Esophagus squamous epithelium (tissue), 4 donors: ENCODE results near the gene SPATA13.

Experiments used
- POLR2A ChIP-seq, 4 donors: fragments of 450-650 bp; IDR thresholded peaks; one replicate each; pipeline ENCODE4 v1.6.1; 2017; ENCODE audit warnings: antibody characterized with exemption in 4 of 4, mild to moderate bottlenecking in 4 of 4, moderate library complexity in 3 of 4
- TF ChIP-seq, protein P1 (sequence below), 6 experiments: fragments of 450-650 bp in 4 of 6; fragments of 200-600 bp in 2 of 6; sonication (generic) in 2 of 6; IDR thresholded peaks; one replicate each; pipeline ENCODE4 v1.5.1; 2016 to 2019; ENCODE audit warnings: antibody characterized with exemption in 6 of 6, mild to moderate bottlenecking in 4 of 6, moderate library complexity in 4 of 6

DNA sequence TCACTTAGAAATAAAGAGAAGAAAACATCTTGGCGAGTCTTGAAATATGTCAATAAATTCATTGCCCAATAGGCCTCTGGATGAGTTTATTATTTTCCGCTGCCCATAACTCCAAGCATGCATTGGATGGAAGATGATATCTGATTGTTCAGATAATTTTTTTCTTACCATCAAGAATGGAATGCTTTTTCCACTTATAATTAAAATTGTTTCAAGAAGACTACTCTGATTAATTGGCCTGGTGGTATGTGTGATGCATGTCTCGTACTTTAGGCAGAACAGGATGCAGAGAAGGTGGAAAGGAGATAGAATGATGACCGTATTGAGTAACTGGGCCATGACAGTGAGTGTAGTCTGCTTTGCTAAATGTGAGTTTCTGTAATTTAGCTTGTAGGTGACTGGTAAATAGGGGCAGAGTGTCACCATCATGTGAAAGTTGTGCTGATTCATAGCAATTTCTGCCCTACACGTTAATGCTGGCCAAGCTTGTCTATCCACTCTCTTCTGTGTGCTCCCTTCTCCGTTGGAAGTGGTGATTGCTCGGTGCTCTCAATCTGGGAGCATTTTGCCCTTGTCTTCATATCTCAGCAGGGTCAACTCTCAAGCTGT is 13.5 kb upstream of the SPATA13 start:
- TF ChIP-seq, protein P1, sequence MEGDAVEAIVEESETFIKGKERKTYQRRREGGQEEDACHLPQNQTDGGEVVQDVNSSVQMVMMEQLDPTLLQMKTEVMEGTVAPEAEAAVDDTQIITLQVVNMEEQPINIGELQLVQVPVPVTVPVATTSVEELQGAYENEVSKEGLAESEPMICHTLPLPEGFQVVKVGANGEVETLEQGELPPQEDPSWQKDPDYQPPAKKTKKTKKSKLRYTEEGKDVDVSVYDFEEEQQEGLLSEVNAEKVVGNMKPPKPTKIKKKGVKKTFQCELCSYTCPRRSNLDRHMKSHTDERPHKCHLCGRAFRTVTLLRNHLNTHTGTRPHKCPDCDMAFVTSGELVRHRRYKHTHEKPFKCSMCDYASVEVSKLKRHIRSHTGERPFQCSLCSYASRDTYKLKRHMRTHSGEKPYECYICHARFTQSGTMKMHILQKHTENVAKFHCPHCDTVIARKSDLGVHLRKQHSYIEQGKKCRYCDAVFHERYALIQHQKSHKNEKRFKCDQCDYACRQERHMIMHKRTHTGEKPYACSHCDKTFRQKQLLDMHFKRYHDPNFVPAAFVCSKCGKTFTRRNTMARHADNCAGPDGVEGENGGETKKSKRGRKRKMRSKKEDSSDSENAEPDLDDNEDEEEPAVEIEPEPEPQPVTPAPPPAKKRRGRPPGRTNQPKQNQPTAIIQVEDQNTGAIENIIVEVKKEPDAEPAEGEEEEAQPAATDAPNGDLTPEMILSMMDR (IDR thresholded peaks at IDR 0.05): no peak
- no peak for TF ChIP-seq POLR2A (IDR thresholded peaks at IDR 0.05)
